DMS79 (cell line): ENCODE data around the gene RAPGEF5.
"Not testable (repeated sequence)": the region's sequence is repeated elsewhere in the genome, so short reads cannot be mapped to it uniquely, and the experiment has no call there.

Experiments used
- DNase-seq: peaks from one replicate; lab custom pipeline; 2025; lab: John Stamatoyannopoulos, UW

The RAPGEF5 gene

DNA sequence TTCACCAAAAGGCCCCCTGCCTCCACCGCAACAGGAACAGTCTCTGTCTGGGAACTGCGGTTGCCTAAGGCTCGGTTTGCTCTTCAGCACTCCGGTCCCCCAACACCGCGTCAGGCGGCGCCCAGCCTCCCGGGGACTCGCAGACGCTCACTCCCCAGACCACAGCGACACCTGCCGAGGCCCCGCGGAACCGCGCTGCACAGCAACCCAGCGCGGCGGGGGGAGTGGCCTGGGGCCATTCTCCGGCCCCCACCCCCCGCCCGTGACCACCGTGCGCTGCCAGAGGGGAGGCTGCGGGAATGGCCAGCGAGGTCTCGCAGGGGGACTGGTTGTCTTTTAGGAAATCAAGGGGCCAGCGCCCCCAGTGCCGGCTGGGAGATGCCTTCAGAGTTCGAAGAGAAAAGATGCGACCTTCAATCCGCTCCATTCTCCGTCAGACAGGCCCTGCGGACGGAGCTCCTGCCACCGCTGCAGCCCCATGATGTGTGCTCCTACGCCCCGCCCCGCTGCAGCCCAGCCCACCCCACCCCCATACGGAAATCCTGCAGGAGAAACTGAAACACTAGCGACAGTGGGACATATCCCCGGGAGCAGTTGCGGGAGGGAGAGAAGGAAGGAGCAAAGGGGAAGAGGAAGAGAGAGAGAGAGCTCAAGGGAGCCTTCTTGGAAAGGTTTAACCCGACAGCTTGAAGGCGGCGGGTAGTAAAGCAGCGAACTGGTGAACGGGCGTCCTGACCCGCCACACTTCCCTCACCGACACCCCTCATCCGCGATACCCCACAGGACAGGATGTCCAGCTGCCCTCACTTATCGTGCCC lies 273.9 kb downstream of the RAPGEF5 start:
- peak; percentile 28 for DNase-seq

- DNase-seq = no peak
Observed at GRCh38 chr7:22082553-22082885, 274.4 kb downstream of the RAPGEF5 start.

DNA sequence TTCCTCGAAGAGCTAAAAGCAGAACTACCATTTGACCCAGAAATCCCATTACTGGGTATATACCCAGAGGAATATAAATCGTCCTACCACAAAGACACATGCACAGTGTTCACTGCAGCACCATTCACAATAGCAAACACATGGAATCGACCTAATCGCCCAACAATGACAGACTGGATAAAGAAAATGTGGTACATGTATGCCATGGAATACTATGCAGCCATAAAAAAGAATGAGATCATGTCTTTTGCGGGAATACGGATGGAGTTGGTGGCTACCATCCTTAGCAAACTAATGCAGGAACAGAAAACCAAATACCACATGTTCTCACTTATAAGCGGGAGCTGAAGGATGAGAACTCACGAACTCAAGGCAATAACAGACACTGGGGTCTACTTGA lies 276.7 kb downstream of the RAPGEF5 start:
- not testable (repeated sequence) for DNase-seq

- DNase-seq = not testable (repeated sequence)
Observed at GRCh38 chr7:22078872-22079271, 278.1 kb downstream of the RAPGEF5 start.

GRCh38 chr7:22075561-22075960 lies 281.4 kb downstream of the RAPGEF5 start:
- no peak for DNase-seq

- no peak for DNase-seq
Observed at GRCh38 chr7:22074897-22075296, 282.1 kb downstream of the RAPGEF5 start.
